ENCODE results near the gene STIL.
A peak's percentile ranks its signal among the peaks of the same experiment; 100 is the strongest.
"Not testable (repeated sequence)": the region's sequence is repeated elsewhere in the genome, so short reads cannot be mapped to it uniquely, and the experiment has no call there.

Gene STIL

GRCh38 chr1:47317841-47318240 is 3.9 kb upstream of the STIL start:
- DNase-seq, result no peak

GRCh38 chr1:47309427-47309826 is 4.5 kb downstream of the STIL start:
- peak; percentile 47 for DNase-seq

GRCh38 chr1:47302472-47302871 is 11.5 kb downstream of the STIL start:
- DNase-seq, result no peak

- no peak for DNase-seq
Observed at GRCh38 chr1:47298025-47298699, 15.8 kb downstream of the STIL start.

- DNase-seq, result no peak
Observed at GRCh38 chr1:47295579-47295978, 18.4 kb downstream of the STIL start.

- DNase-seq, result not testable (repeated sequence)
Observed at GRCh38 chr1:47294863-47295262, 19.1 kb downstream of the STIL start.

- DNase-seq, result not testable (repeated sequence)
Observed at GRCh38 chr1:47288116-47288515, 25.8 kb downstream of the STIL start.

- no peak for DNase-seq
Observed at GRCh38 chr1:47280142-47280541, 33.8 kb downstream of the STIL start.

- DNase-seq, result no peak
Observed at GRCh38 chr1:47276850-47277249, 37.1 kb downstream of the STIL start.

- DNase-seq, result not testable (repeated sequence)
Observed at GRCh38 chr1:47275811-47276210, 38.1 kb downstream of the STIL start.

GRCh38 chr1:47265529-47265928 is 48.4 kb downstream of the STIL start:
- not testable (repeated sequence) for DNase-seq

- DNase-seq, result peak; percentile 12
Observed at GRCh38 chr1:47262787-47263413, 51.0 kb downstream of the STIL start.

GRCh38 chr1:47257224-47257623 is 56.7 kb downstream of the STIL start:
- DNase-seq, result no peak

- no peak for DNase-seq
Observed at GRCh38 chr1:47252795-47253194, 61.2 kb downstream of the STIL start.

- DNase-seq, result no peak
Observed at GRCh38 chr1:47252369-47252768, 61.6 kb downstream of the STIL start.

- DNase-seq, result no peak
Observed at GRCh38 chr1:47249755-47250154, 64.2 kb downstream of the STIL start.

- no peak for DNase-seq
Observed at GRCh38 chr1:47244339-47244862, 69.5 kb downstream of the STIL start.

- no peak for DNase-seq
Observed at GRCh38 chr1:47243910-47244309, 70.0 kb downstream of the STIL start.

GRCh38 chr1:47241114-47242113 is 72.5 kb downstream of the STIL start:
- no peak for DNase-seq

- DNase-seq, result no peak
Observed at GRCh38 chr1:47238935-47239592, 74.9 kb downstream of the STIL start.

GRCh38 chr1:47235806-47236205 is 78.1 kb downstream of the STIL start:
- DNase-seq, result no peak

- no peak for DNase-seq
Observed at GRCh38 chr1:47235241-47235681, 78.7 kb downstream of the STIL start.

GRCh38 chr1:47233186-47233585 is 80.8 kb downstream of the STIL start:
- no peak for DNase-seq
